Neural progenitor cell (in vitro differentiated cells): ENCODE results near the gene SNCAIP. TPM values are rescaled to one million over a fixed set of nuclear protein-coding genes. Genes with fewer than 3 reads are reported as not detected.

Source experiments
- DNase-seq: peaks from one replicate; pipeline ENCODE4 v3.0.0-alpha.2; 2016; ENCODE audit warnings: low spot score
- H2AFZ ChIP-seq: fragments of 200-600 bp; sonication (generic); replicated peaks from 2 replicates; pipeline ENCODE4 v1.6.1; 2016; ENCODE audit warnings: antibody characterized with exemption
- H3F3A ChIP-seq: fragments of 200-600 bp; sonication (generic); 2 replicates; pipeline ENCODE4 v1.6.1; 2016; ENCODE audit warnings: antibody characterized with exemption, low read depth
- H3K27ac ChIP-seq: fragments of 200-600 bp; sonication (generic); 2 replicates; pipeline ENCODE4 v1.5.1; 2016; ENCODE audit warnings: mild to moderate bottlenecking
- H3K27me3 ChIP-seq: fragments of 200-600 bp; sonication (generic); 2 replicates; pipeline ENCODE4 v1.6.1; 2016; ENCODE audit warnings: mild to moderate bottlenecking, moderate library complexity
- H3K36me3 ChIP-seq: fragments of 200-600 bp; sonication (generic); 2 replicates; pipeline ENCODE4 v1.5.1; 2016
- H3K4me1 ChIP-seq: fragments of 200-600 bp; sonication (generic); 2 replicates; pipeline ENCODE4 v1.6.1; 2016; ENCODE audit warnings: mixed run types
- H3K4me2 ChIP-seq: fragments of 200-600 bp; sonication (generic); 2 replicates; pipeline ENCODE4 v1.6.1; 2016
- H3K4me3 ChIP-seq: fragments of 200-600 bp; sonication (generic); 2 replicates; pipeline ENCODE4 v1.5.1; 2016
- H3K79me2 ChIP-seq: fragments of 200-600 bp; sonication (generic); 2 replicates; pipeline ENCODE4 v1.6.1; 2016; ENCODE audit warnings: low read depth
- H3K9ac ChIP-seq: fragments of 200-600 bp; sonication (generic); 2 replicates; pipeline ENCODE4 v1.6.1; 2016
- H3K9me3 ChIP-seq: fragments of 200-600 bp; sonication (generic); 2 replicates; pipeline ENCODE4 v1.5.1; 2016; ENCODE audit warnings: low read depth
- H4K20me1 ChIP-seq: fragments of 200-600 bp; sonication (generic); 2 replicates; pipeline ENCODE4 v1.6.1; 2016; ENCODE audit warnings: low read depth
- H3K27ac Mint-ChIP-seq: 3 replicates; pipeline ENCODE4 v1.8.0; 2021; ENCODE audit warnings: mixed read lengths
- H3K27me3 Mint-ChIP-seq: 2 replicates; pipeline ENCODE4 v1.8.0; 2022; ENCODE audit warnings: low read depth, mild to moderate bottlenecking, inconsistent platforms, moderate library complexity, mixed read lengths; ENCODE audit not compliant: insufficient read depth
- H3K36me3 Mint-ChIP-seq: 3 replicates; pipeline ENCODE4 v1.8.0; 2021; ENCODE audit warnings: mixed read lengths
- H3K4me1 Mint-ChIP-seq: 3 replicates; pipeline ENCODE4 v1.8.0; 2021; ENCODE audit warnings: mixed read lengths
- H3K4me3 Mint-ChIP-seq: 3 replicates; pipeline ENCODE4 v1.8.0; 2021; ENCODE audit warnings: mild to moderate bottlenecking, moderate library complexity, mixed read lengths
- H3K9me3 Mint-ChIP-seq: 3 replicates; pipeline ENCODE4 v1.8.0; 2020; ENCODE audit warnings: mixed read lengths
- EZH2 ChIP-seq: fragments of 200-600 bp; sonication (generic); IDR thresholded peaks from 2 replicates; pipeline ENCODE4 v1.6.1; 2017; ENCODE audit warnings: antibody characterized with exemption, mild to moderate bottlenecking, moderate library complexity
- EZH2phosphoT487 ChIP-seq: fragments of 200-600 bp; sonication (generic); IDR thresholded peaks from 2 replicates; pipeline ENCODE4 v1.6.1; 2017; ENCODE audit warnings: antibody characterized with exemption
- total RNA-seq: library from RNA; depleted of rRNA; stranded (reverse); fragments of >200 nt; gene quantifications from 2 replicates; pipeline ENCODE4 v1.2.3, GENCODE V29; 2015; ENCODE audit warnings: low replicate concordance
- TF ChIP-seq, protein P1 (sequence below): fragments of 200-600 bp; sonication (generic); IDR thresholded peaks from 2 replicates; pipeline ENCODE4 v1.5.1; 2017; ENCODE audit warnings: antibody characterized with exemption, mild to moderate bottlenecking

SNCAIP gene
- total RNA-seq, 1 donor from 2014 or later, result 4.8 TPM

DNA sequence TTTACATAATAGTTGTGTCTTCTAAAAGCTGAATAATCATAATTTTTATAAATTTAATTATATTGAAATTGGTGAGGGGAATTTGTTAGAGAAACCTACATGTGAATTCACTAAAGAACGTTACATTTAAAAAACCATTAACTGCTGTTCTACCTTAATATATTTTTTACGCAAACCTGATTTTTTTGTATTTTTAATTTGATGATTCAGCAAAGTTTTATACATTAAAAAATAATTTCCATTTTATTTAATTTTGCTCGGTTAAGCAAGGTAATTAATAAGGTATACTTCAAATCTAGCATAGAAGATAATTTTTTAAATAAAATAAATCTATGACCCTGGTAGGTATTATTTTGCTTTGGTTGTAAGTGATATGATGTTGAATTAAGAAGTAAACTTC, 114.3 kb downstream of the SNCAIP start:
- Histone ChIP-seq H3K4me1 (peaks cover 28% of the 10 kb centered on the region), H4K20me1 (no peaks in the 10 kb centered on the region), H3K9me3 (no peaks in the 10 kb centered on the region), H3K79me2 (no peaks in the 10 kb centered on the region), H2AFZ (no peak overlapping the region), H3F3A (peaks cover 29% of the 10 kb centered on the region), H3K9ac (no peak overlapping the region), H3K4me3 (no peak overlapping the region), H3K36me3 (no peaks in the 10 kb centered on the region), H3K27ac (no peak overlapping the region), H3K4me2 (no peak overlapping the region), H3K27me3 (no peaks in the 10 kb centered on the region)
- H3K36me3 Mint-ChIP-seq, result peaks cover 3% of the 10 kb centered on the region
- no peak overlapping the region for H3K27ac Mint-ChIP-seq
- peaks cover 4% of the 10 kb centered on the region for H3K9me3 Mint-ChIP-seq
- TF ChIP-seq EZH2phosphoT487 (no peak), EZH2 (no peak)
- H3K4me1 Mint-ChIP-seq, result peaks cover 13% of the 10 kb centered on the region
- H3K27me3 Mint-ChIP-seq, result no peaks in the 10 kb centered on the region
- no peak overlapping the region for H3K4me3 Mint-ChIP-seq
- DNase-seq, result no peak

DNA sequence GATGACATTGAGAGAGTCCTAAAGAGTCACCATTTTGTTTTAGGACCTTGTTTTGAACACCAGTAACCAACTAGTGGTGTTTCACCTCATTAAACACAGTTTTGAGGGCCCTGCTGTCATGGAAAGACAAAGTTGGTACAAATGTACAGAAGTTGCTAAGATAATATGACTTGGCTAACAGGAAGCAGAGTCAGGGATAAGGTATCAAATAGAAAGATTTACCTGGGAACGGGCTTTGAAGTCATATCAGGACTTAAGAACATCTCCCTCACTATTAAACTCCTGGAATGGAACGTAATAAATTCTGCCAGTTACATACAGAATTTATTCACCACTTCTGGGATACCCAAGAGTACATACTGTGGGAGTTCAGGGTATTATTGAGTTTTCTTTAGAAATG, 115.6 kb downstream of the SNCAIP start:
- H3K27ac Mint-ChIP-seq, result no peak overlapping the region
- Histone ChIP-seq H3K4me3 (no peak overlapping the region), H3K4me2 (no peak overlapping the region), H3K27me3 (no peaks in the 10 kb centered on the region), H3K9ac (no peak overlapping the region), H3K79me2 (no peaks in the 10 kb centered on the region), H3K27ac (no peak overlapping the region), H2AFZ (no peak overlapping the region), H3F3A (peaks cover 29% of the 10 kb centered on the region), H3K4me1 (peaks cover 33% of the 10 kb centered on the region), H4K20me1 (no peaks in the 10 kb centered on the region), H3K9me3 (no peaks in the 10 kb centered on the region), H3K36me3 (no peaks in the 10 kb centered on the region)
- no peak for DNase-seq
- peaks cover 4% of the 10 kb centered on the region for H3K9me3 Mint-ChIP-seq
- H3K4me3 Mint-ChIP-seq, result no peak overlapping the region
- H3K4me1 Mint-ChIP-seq, result peaks cover 13% of the 10 kb centered on the region
- H3K27me3 Mint-ChIP-seq, result no peaks in the 10 kb centered on the region
- peaks cover 3% of the 10 kb centered on the region for H3K36me3 Mint-ChIP-seq
- no peak for TF ChIP-seq EZH2phosphoT487
- TF ChIP-seq, protein P1, sequence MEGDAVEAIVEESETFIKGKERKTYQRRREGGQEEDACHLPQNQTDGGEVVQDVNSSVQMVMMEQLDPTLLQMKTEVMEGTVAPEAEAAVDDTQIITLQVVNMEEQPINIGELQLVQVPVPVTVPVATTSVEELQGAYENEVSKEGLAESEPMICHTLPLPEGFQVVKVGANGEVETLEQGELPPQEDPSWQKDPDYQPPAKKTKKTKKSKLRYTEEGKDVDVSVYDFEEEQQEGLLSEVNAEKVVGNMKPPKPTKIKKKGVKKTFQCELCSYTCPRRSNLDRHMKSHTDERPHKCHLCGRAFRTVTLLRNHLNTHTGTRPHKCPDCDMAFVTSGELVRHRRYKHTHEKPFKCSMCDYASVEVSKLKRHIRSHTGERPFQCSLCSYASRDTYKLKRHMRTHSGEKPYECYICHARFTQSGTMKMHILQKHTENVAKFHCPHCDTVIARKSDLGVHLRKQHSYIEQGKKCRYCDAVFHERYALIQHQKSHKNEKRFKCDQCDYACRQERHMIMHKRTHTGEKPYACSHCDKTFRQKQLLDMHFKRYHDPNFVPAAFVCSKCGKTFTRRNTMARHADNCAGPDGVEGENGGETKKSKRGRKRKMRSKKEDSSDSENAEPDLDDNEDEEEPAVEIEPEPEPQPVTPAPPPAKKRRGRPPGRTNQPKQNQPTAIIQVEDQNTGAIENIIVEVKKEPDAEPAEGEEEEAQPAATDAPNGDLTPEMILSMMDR, result no peak
- TF ChIP-seq EZH2, result no peak

- Histone ChIP-seq H3F3A (peaks cover 23% of the 10 kb centered on the region), H3K27ac (peak overlapping the region; percentile 73), H3K9ac (no peak overlapping the region), H3K4me3 (no peak overlapping the region), H3K79me2 (no peaks in the 10 kb centered on the region), H3K27me3 (no peaks in the 10 kb centered on the region), H3K4me2 (peak overlapping the region; percentile 51), H3K36me3 (no peaks in the 10 kb centered on the region), H4K20me1 (no peaks in the 10 kb centered on the region), H3K4me1 (peaks cover 23% of the 10 kb centered on the region), H2AFZ (no peak overlapping the region), H3K9me3 (no peaks in the 10 kb centered on the region)
- TF ChIP-seq, protein P1, result no peak
- TF ChIP-seq EZH2, result no peak
- TF ChIP-seq EZH2phosphoT487, result no peak
- H3K9me3 Mint-ChIP-seq, result peaks cover 6% of the 10 kb centered on the region
- H3K4me3 Mint-ChIP-seq, result no peak overlapping the region
- no peaks in the 10 kb centered on the region for H3K27me3 Mint-ChIP-seq
- peaks cover 4% of the 10 kb centered on the region for H3K36me3 Mint-ChIP-seq
- H3K27ac Mint-ChIP-seq, result peak overlapping the region; percentile 66
- peak; percentile 83 for DNase-seq
- H3K4me1 Mint-ChIP-seq, result peaks cover 13% of the 10 kb centered on the region
Measured at GRCh38 chr5:122429545-122430318, 117.7 kb downstream of the SNCAIP start.

GRCh38 chr5:122430319-122430586, 118.2 kb downstream of the SNCAIP start:
- Mint-ChIP-seq H3K27ac (no peak overlapping the region), H3K4me1 (peaks cover 17% of the 10 kb centered on the region), H3K9me3 (peaks cover 6% of the 10 kb centered on the region), H3K36me3 (peaks cover 4% of the 10 kb centered on the region), H3K27me3 (no peaks in the 10 kb centered on the region), H3K4me3 (no peak overlapping the region)
- no peak overlapping the region for H3K4me3 ChIP-seq
- H2AFZ ChIP-seq, result no peak overlapping the region
- DNase-seq, result no peak
- no peaks in the 10 kb centered on the region for H3K36me3 ChIP-seq
- peaks cover 28% of the 10 kb centered on the region for H3K4me1 ChIP-seq
- no peaks in the 10 kb centered on the region for H3K27me3 ChIP-seq
- TF ChIP-seq EZH2phosphoT487 (no peak), EZH2 (no peak)
- TF ChIP-seq, protein P1, result no peak
- no peaks in the 10 kb centered on the region for H3K79me2 ChIP-seq
- no peak overlapping the region for H3K9ac ChIP-seq
- H3K9me3 ChIP-seq, result no peaks in the 10 kb centered on the region
- no peaks in the 10 kb centered on the region for H4K20me1 ChIP-seq
- peak overlapping the region; percentile 68 for H3K27ac ChIP-seq
- peaks cover 23% of the 10 kb centered on the region for H3F3A ChIP-seq
- H3K4me2 ChIP-seq, result peak overlapping the region; percentile 51
